ENCODE measurements around the gene LRIG1.

LRIG1 gene

GRCh38 chr3:66338927-66339326, 161.9 kb downstream of the LRIG1 start:
- no peak for DNase-seq

GRCh38 chr3:66336333-66336766, 164.5 kb downstream of the LRIG1 start:
- DNase-seq = no peak

- DNase-seq = no peak
Measured at GRCh38 chr3:66335671-66336070, 165.2 kb downstream of the LRIG1 start.
